Measurements from ENCODE around the gene ASB2. TPM values are rescaled to one million over a fixed set of nuclear protein-coding genes. Genes with fewer than 3 reads are reported as not detected.

The ASB2 gene
- total RNA-seq, 1 experiment from 2014 or later: 0.35 TPM

GRCh38 chr14:93961620-93962019 lies 14.8 kb downstream of the ASB2 start:
- Histone ChIP-seq H4K20me1 (ENCODE audit: control insufficient read depth, insufficient read depth, insufficient read length) (no peaks in the 10 kb centered on the region), H3K56ac (ENCODE audit: insufficient read length, low read depth, low read length) (no peak overlapping the region), H3K79me2 (ENCODE audit: insufficient read depth, low read length) (no peaks in the 10 kb centered on the region), H3K14ac (ENCODE audit: insufficient read depth, low read length) (no peak overlapping the region), H3K27ac (ENCODE audit: insufficient read length, low read depth, low read length) (no peak overlapping the region), H3K27me3 (ENCODE audit: insufficient read depth, low read length) (no peaks in the 10 kb centered on the region), H3K9me3 (ENCODE audit: control insufficient read depth, low read depth, low read length) (no peaks in the 10 kb centered on the region), H2BK15ac (ENCODE audit: low read depth, low read length) (no peak overlapping the region), H3T11ph (ENCODE audit: low read length) (no peak overlapping the region), H2AK5ac (ENCODE audit: insufficient read length, low read length) (no peak overlapping the region), H3K79me1 (ENCODE audit: insufficient read depth, low read depth, low read length, poor library complexity, severe bottlenecking) (no peaks in the 10 kb centered on the region), H3K9ac (ENCODE audit: extremely low read depth, insufficient read length, low read length) (no peak overlapping the region), H2AFZ (ENCODE audit: low read length) (no peak overlapping the region), H3K4me2 (ENCODE audit: insufficient read depth, insufficient read length, low read length) (no peak overlapping the region), H3K4me1 (ENCODE audit: insufficient read depth, low read length) (no peaks in the 10 kb centered on the region), H3K4ac (ENCODE audit: low read depth, low read length) (no peak overlapping the region), H4K5ac (ENCODE audit: insufficient read length, low read depth, low read length) (no peak overlapping the region), H4K8ac (replicated peaks; ENCODE audit: insufficient read length, low read depth, low read length) (no peak overlapping the region), H2BK20ac (ENCODE audit: low read depth, low read length, poor library complexity, severe bottlenecking) (no peak overlapping the region), H2BK120ac (ENCODE audit: low read depth, low read length, poor library complexity, severe bottlenecking) (no peak overlapping the region), H4K91ac (ENCODE audit: insufficient read length, low read depth, low read length) (no peak overlapping the region), H3K23ac (ENCODE audit: insufficient read length, low read depth, low read length) (no peak overlapping the region), H2BK5ac (ENCODE audit: insufficient read length, low read length) (no peak overlapping the region), H2BK12ac (ENCODE audit: insufficient read length, low read depth, low read length) (no peak overlapping the region), H3K23me2 (ENCODE audit: insufficient read length, low read depth, low read length, poor library complexity, severe bottlenecking) (no peaks in the 10 kb centered on the region), H3K18ac (ENCODE audit: insufficient read length, low read depth, low read length) (no peak overlapping the region)
- Mint-ChIP-seq H3K4me3 (no peak overlapping the region), H3K4me1 (peaks cover 16 to 17% of the 10 kb centered on the region in 2 experiments), H3K27me3 (ENCODE audit: low read depth) (no peaks in the 10 kb centered on the region; the same call in 1 of the 2 replicates), H3K36me3 (ENCODE audit: insufficient read depth in 1 of 3, low read depth in 3 of 3) (no peaks in the 10 kb centered on the region), H3K9me3 (no peaks in the 10 kb centered on the region), H3K27ac (no peak overlapping the region)
- no CpG with 5 or more reads among the region's 8 CpGs for WGBS (ENCODE audit: extremely low coverage, insufficient read length, low lambda C conversion rate)
- DNase-seq: no peak
- TF ChIP-seq, protein P1, sequence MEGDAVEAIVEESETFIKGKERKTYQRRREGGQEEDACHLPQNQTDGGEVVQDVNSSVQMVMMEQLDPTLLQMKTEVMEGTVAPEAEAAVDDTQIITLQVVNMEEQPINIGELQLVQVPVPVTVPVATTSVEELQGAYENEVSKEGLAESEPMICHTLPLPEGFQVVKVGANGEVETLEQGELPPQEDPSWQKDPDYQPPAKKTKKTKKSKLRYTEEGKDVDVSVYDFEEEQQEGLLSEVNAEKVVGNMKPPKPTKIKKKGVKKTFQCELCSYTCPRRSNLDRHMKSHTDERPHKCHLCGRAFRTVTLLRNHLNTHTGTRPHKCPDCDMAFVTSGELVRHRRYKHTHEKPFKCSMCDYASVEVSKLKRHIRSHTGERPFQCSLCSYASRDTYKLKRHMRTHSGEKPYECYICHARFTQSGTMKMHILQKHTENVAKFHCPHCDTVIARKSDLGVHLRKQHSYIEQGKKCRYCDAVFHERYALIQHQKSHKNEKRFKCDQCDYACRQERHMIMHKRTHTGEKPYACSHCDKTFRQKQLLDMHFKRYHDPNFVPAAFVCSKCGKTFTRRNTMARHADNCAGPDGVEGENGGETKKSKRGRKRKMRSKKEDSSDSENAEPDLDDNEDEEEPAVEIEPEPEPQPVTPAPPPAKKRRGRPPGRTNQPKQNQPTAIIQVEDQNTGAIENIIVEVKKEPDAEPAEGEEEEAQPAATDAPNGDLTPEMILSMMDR (conservative IDR thresholded peaks at IDR 0.05): no peak
